Fibroblast of pulmonary artery (primary cell): ENCODE measurements around the gene SUCLG2.

Source experiments
- DNase-seq: peaks from one replicate; pipeline ENCODE4 v3.0.0-alpha.2; 2010; ENCODE audit warnings: low read depth
- H3K4me3 ChIP-seq: replicated peaks from 2 replicates; pipeline ENCODE4 v1.5.1; 2011; ENCODE audit warnings: low read depth, mild to moderate bottlenecking, control low read depth, low read length, moderate library complexity
- CTCF ChIP-seq: IDR thresholded peaks from 2 replicates; pipeline ENCODE4 v1.5.1; 2011; ENCODE audit warnings: mild to moderate bottlenecking, control low read depth, low read length, inconsistent platforms; ENCODE audit errors: missing control alignments

Gene SUCLG2, protein sequence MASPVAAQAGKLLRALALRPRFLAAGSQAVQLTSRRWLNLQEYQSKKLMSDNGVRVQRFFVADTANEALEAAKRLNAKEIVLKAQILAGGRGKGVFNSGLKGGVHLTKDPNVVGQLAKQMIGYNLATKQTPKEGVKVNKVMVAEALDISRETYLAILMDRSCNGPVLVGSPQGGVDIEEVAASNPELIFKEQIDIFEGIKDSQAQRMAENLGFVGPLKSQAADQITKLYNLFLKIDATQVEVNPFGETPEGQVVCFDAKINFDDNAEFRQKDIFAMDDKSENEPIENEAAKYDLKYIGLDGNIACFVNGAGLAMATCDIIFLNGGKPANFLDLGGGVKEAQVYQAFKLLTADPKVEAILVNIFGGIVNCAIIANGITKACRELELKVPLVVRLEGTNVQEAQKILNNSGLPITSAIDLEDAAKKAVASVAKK

DNA sequence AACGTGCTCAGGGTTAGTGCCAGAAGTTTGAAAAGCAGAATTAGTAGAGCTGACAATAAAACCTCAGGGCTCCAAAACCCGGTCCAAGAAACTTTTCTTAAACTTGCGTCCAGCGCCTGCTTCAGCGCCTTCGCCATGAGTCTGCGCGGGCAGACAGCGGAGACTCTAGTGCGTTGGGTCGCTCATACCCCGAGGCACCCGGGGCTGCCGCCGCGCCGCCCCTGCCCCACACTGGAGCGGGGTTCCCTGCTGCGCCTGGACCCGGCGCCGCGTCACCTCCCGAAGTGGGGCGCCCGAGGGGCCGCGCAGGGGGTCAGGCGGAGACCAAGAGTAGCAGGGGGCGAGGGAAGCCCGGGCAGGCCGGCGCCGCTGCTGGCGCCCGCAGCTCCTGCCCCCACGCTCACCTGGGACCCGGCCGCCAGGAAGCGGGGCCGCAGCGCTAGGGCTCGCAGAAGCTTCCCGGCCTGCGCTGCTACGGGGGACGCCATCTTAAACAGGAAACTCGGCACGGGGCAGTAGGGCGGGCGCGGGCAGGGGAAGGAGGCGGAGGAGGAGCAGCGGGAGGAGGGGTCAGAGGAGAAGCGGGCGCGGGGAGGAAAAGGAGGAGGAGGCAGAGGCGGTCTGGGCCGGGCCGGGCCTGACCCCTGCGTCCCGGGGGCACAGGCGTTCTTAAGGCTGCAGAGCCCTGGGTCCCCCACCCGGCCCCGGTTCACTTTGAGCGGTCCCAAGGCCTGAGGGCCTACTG is at the start of gene SUCLG2:
SUCLG2 (minus strand) TSS at position 514 of the 745 bp plus-strand sequence; CDS start at position 488, 26 bp downstream.
- H3K4me3 ChIP-seq: peak within 1 kb of the TSS; percentile 68
- DNase-seq: peak; percentile 83

DNA sequence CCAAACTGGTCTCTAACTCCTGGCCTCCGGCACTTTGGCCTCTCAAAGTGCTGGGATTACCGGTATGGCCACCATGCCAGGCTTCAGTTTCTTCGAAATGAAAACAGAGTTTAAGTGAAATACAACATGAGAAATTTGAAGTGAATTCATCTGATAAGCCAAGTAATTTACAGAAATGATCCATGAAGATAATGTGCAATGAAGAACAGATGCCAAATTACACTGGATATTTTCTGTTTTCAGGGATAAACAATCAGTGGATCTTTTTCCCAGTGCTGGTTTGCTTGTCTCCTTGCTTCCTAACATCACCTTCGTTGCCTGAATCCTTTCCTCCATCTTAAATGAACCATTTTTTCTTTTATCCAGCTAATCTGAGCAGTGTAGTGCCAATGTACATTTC is 46.2 kb upstream of the SUCLG2 start:
- TF ChIP-seq CTCF: no peak
- DNase-seq: no peak
- H3K4me3 ChIP-seq: no peak overlapping the region

More for the DNA sequence above, at the start of gene SUCLG2:
- TF ChIP-seq CTCF: no peak

GRCh38 chr3:67699882-67700281 is 45.5 kb upstream of the SUCLG2 start:
- no peak for TF ChIP-seq CTCF
- DNase-seq: no peak
- no peak overlapping the region for H3K4me3 ChIP-seq

- peak; percentile 56 for DNase-seq
- no peak for TF ChIP-seq CTCF
- H3K4me3 ChIP-seq: no peak overlapping the region
Measured at GRCh38 chr3:67692621-67693020, 38.2 kb upstream of the SUCLG2 start.

- no peak overlapping the region for H3K4me3 ChIP-seq
- TF ChIP-seq CTCF: no peak
- no peak for DNase-seq
Measured at GRCh38 chr3:67691926-67692325, 37.5 kb upstream of the SUCLG2 start.

DNA sequence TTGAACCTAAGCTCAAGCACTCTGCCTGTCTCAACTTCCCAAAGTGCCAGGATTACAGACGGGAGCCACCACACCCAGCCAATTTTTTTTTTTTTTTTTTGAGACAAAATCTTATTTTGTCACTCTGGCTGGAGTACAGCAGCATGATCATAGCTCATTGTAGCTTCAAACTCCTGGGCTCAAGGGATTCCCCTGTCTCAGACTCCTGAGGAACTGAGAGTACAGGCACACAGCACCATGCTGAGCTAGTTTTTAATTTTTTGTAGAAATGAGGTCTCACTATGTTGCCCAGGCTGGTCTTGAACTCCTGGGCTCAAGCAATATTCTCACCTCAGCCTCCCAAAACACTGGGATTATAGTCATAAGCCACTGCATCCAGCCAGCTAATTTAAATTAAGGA is 36.8 kb upstream of the SUCLG2 start:
- no peak overlapping the region for H3K4me3 ChIP-seq
- no peak for DNase-seq
- TF ChIP-seq CTCF: no peak
